Stimulated activated CD4-positive, alpha-beta T cell treated with anti-CD3 and anti-CD28 coated beads, Interleukin-1b, Interleukin-23, amount 100 ng/mL, for 24 hours (primary cell): ENCODE results near the gene COPS4.

Experiments
- DNase-seq, 4 experiments: peaks; one replicate each; pipeline ENCODE4 v3.0.0-alpha.2; 2020; ENCODE audit warnings: low read depth in 4 of 4, low spot score in 1 of 4

COPS4 gene

GRCh38 chr4:83118869-83119268 lies 83.9 kb downstream of the COPS4 start:
- DNase-seq, result no peak

DNA sequence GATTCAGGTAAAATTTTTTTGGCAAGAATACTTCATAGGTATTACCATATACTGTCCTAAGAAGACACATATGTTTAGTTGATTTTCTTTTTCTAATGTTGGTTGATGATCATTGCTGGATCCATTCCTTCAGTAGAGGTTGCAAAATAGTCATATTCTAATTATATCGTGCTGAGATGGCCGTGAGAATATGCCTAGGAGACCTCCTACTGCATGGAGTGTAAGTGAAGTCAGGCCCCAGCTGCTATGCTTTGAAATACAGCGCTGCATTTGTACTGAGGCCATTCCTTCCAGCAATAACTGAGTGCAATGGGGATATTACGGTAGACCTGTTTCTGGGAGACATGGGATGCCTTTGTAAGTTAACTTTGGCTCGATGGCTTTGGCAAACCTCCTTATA lies 86.3 kb downstream of the COPS4 start:
- no peak for DNase-seq

DNA sequence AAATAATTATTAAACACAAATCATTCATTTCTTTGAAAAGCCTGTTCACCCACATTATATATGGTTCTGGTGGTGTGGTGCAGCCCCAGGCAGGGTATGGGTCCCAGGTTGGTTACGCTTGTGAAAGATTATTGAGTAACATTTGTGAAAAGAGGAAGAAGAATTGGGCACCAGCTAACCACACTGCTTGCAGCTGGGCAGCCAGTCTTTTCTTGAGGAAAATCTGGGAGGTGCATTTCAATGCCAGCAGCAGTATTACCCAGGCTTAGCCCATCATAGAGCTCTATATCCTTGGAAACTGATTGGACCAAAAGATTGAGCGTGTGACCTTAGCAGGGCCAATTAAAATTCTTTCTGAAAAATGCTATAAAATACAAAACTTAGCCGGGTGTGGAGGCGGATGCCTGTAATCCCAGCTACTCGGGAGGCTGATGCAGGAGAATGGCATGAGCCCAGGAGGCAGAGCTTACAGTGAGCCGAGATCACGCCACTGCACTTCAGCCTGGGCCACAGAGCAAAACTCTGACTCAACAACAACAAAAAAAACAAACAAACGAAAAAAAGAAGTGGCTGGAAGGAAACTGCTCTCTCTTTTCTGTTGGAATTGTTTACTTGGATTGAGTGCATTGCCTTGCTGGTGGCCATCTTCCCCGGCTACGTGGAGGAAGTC lies 89.3 kb downstream of the COPS4 start:
- no peak for DNase-seq
